Panc1 (cell line): Measurements from ENCODE around the gene ENPP6.

ENCODE experiments used
- POLR2AphosphoS5 ChIP-seq: IDR thresholded peaks from 2 replicates; pipeline ENCODE4 v1.6.1; 2012; ENCODE audit warnings: mild to moderate bottlenecking, low read depth, low read length, moderate library complexity
- SIN3A ChIP-seq: IDR thresholded peaks from 2 replicates; pipeline ENCODE4 v1.6.1; 2012; ENCODE audit warnings: low read depth, mild to moderate bottlenecking, low read length, moderate library complexity, borderline replicate concordance; ENCODE audit not compliant: insufficient read depth
- TF ChIP-seq, protein P1 (sequence below): fragments of 450-650 bp; IDR thresholded peaks from 2 replicates; pipeline ENCODE4 v1.5.1; 2017; ENCODE audit warnings: mild to moderate bottlenecking
- TF ChIP-seq, protein P2 (sequence below), 2 experiments: IDR thresholded peaks; 2 replicates each; pipeline ENCODE4 v1.6.1; 2011 to 2012; ENCODE audit warnings: low read depth in 2 of 2, control low read depth in 1 of 2, low read length in 1 of 2, mild to moderate bottlenecking in 1 of 2, moderate library complexity in 1 of 2; ENCODE audit not compliant: insufficient read depth in 1 of 2

DNA sequence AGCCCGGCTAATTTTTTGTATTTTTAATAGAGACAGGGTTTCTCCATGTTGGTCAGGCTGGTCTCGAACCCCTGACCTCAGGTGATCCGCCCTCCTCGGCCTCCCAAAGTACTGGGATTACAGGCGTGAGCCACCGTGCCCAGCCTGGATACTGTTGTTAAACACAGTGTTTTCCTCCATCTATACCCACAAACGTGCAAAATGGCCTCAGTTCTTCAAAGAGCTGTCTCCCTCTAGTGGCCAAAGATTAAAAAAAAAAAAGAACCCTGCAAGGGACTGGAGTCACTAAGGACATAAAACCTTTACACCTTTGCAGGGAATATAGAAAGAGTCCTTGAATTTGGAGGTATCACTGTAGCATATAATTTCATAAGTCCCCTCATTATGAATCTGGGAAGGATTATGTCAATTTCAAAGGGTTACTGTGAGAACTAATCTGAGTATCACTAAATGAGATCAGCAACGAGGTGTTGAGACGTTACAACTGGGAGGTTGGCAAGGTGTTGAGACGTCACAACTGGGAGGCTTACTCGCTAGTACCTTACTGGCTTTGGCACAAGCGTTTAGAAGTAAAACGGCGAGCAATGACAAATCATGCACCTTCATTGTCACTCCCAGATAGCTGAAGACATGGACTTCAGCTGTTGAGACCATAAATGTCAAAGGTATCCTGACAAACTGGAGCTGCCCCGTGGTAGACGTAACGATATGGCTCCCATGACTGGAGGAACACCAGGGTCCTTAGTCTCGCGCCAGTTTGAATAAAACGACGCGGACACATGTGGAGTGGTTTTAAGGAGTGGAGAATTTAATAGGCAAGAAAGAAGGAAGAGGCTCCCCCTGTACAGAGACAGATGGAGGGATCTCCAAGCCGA lies 33.4 kb upstream of the ENPP6 start:
- TF ChIP-seq, protein P1, sequence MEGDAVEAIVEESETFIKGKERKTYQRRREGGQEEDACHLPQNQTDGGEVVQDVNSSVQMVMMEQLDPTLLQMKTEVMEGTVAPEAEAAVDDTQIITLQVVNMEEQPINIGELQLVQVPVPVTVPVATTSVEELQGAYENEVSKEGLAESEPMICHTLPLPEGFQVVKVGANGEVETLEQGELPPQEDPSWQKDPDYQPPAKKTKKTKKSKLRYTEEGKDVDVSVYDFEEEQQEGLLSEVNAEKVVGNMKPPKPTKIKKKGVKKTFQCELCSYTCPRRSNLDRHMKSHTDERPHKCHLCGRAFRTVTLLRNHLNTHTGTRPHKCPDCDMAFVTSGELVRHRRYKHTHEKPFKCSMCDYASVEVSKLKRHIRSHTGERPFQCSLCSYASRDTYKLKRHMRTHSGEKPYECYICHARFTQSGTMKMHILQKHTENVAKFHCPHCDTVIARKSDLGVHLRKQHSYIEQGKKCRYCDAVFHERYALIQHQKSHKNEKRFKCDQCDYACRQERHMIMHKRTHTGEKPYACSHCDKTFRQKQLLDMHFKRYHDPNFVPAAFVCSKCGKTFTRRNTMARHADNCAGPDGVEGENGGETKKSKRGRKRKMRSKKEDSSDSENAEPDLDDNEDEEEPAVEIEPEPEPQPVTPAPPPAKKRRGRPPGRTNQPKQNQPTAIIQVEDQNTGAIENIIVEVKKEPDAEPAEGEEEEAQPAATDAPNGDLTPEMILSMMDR = peak; percentile 77
- TF ChIP-seq POLR2AphosphoS5 (no peak), SIN3A (no peak)
- TF ChIP-seq, protein P2, sequence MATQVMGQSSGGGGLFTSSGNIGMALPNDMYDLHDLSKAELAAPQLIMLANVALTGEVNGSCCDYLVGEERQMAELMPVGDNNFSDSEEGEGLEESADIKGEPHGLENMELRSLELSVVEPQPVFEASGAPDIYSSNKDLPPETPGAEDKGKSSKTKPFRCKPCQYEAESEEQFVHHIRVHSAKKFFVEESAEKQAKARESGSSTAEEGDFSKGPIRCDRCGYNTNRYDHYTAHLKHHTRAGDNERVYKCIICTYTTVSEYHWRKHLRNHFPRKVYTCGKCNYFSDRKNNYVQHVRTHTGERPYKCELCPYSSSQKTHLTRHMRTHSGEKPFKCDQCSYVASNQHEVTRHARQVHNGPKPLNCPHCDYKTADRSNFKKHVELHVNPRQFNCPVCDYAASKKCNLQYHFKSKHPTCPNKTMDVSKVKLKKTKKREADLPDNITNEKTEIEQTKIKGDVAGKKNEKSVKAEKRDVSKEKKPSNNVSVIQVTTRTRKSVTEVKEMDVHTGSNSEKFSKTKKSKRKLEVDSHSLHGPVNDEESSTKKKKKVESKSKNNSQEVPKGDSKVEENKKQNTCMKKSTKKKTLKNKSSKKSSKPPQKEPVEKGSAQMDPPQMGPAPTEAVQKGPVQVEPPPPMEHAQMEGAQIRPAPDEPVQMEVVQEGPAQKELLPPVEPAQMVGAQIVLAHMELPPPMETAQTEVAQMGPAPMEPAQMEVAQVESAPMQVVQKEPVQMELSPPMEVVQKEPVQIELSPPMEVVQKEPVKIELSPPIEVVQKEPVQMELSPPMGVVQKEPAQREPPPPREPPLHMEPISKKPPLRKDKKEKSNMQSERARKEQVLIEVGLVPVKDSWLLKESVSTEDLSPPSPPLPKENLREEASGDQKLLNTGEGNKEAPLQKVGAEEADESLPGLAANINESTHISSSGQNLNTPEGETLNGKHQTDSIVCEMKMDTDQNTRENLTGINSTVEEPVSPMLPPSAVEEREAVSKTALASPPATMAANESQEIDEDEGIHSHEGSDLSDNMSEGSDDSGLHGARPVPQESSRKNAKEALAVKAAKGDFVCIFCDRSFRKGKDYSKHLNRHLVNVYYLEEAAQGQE (IDR thresholded peaks at IDR 0.05; ENCODE audit: insufficient read depth in 1 of 2, low read depth in 2 of 2, low read length in 1 of 2) = no peak
